ENCODE data around the gene PXMP2. TPM values are rescaled to one million over a fixed set of nuclear protein-coding genes. Genes with fewer than 3 reads are reported as not detected.

PXMP2 gene
- total RNA-seq, 1 experiment from 2014 or later, result 17.8 TPM

DNA sequence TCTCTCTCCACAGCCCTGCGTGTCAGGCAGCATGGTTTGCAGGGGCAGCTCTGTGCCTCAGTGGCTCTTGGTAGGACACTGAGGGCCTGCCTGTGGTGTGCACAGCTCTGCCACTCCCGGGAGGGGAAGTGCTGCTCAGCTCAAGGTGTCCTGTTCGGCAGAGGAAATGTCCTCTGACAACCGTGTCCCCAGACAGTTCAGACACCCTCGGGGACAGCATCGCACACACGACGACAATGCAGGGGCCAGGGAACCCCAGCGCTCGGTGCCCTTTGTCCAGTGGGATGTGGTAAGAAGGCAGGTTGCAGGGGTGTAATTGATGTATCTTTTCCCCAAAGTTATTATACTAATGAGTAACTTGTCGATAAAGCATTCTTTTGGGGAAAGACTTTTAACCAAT lies 60.0 kb downstream of the PXMP2 start:
- no peak overlapping the region for H3K23ac ChIP-seq (ENCODE audit: insufficient read length, low read depth, low read length)
- Mint-ChIP-seq H3K4me1 (no peaks in the 10 kb centered on the region), H3K27ac (no peak overlapping the region), H3K4me3 (no peak overlapping the region), H3K9me3 (no peaks in the 10 kb centered on the region), H3K27me3 (ENCODE audit: low read depth) (no peaks in the 10 kb centered on the region), H3K36me3 (ENCODE audit: insufficient read depth in 1 of 3, low read depth in 3 of 3) (peaks cover 66 to 94% (median 81%) of the 10 kb centered on the region in 3 experiments)
- no peak for DNase-seq
- H3K4me1 ChIP-seq (ENCODE audit: insufficient read depth, low read length), result no peaks in the 10 kb centered on the region
- no peak overlapping the region for H2AK5ac ChIP-seq (ENCODE audit: insufficient read length, low read length)
- no peak overlapping the region for H3K27ac ChIP-seq (ENCODE audit: insufficient read length, low read depth, low read length)
- peaks cover 2% of the 10 kb centered on the region for H4K20me1 ChIP-seq (ENCODE audit: control insufficient read depth, insufficient read depth, insufficient read length)
- TF ChIP-seq, protein P1, sequence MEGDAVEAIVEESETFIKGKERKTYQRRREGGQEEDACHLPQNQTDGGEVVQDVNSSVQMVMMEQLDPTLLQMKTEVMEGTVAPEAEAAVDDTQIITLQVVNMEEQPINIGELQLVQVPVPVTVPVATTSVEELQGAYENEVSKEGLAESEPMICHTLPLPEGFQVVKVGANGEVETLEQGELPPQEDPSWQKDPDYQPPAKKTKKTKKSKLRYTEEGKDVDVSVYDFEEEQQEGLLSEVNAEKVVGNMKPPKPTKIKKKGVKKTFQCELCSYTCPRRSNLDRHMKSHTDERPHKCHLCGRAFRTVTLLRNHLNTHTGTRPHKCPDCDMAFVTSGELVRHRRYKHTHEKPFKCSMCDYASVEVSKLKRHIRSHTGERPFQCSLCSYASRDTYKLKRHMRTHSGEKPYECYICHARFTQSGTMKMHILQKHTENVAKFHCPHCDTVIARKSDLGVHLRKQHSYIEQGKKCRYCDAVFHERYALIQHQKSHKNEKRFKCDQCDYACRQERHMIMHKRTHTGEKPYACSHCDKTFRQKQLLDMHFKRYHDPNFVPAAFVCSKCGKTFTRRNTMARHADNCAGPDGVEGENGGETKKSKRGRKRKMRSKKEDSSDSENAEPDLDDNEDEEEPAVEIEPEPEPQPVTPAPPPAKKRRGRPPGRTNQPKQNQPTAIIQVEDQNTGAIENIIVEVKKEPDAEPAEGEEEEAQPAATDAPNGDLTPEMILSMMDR (conservative IDR thresholded peaks at IDR 0.05), result no peak
- no peaks in the 10 kb centered on the region for H3K79me1 ChIP-seq (ENCODE audit: insufficient read depth, low read depth, low read length, poor library complexity, severe bottlenecking)
- H4K91ac ChIP-seq (ENCODE audit: insufficient read length, low read depth, low read length), result no peak overlapping the region
- no peaks in the 10 kb centered on the region for H3K27me3 ChIP-seq (ENCODE audit: insufficient read depth, low read length)
- no peak overlapping the region for H4K8ac ChIP-seq (replicated peaks; ENCODE audit: insufficient read length, low read depth, low read length)
- no peaks in the 10 kb centered on the region for H3K23me2 ChIP-seq (ENCODE audit: insufficient read length, low read depth, low read length, poor library complexity, severe bottlenecking)
- no peak overlapping the region for H2BK5ac ChIP-seq (ENCODE audit: insufficient read length, low read length)
- H3K14ac ChIP-seq (ENCODE audit: insufficient read depth, low read length), result no peak overlapping the region
- no peak overlapping the region for H3K56ac ChIP-seq (ENCODE audit: insufficient read length, low read depth, low read length)
- H3K4me2 ChIP-seq (ENCODE audit: insufficient read depth, insufficient read length, low read length), result no peak overlapping the region
- H3K4ac ChIP-seq (ENCODE audit: low read depth, low read length), result no peak overlapping the region
- no CpG with 5 or more reads among the region's 11 CpGs for WGBS (ENCODE audit: extremely low coverage, insufficient read length, low lambda C conversion rate)
- H3K9ac ChIP-seq (ENCODE audit: extremely low read depth, insufficient read length, low read length), result no peak overlapping the region
- H2BK12ac ChIP-seq (ENCODE audit: insufficient read length, low read depth, low read length), result no peak overlapping the region
- H2BK20ac ChIP-seq (ENCODE audit: low read depth, low read length, poor library complexity, severe bottlenecking), result no peak overlapping the region
- H2BK120ac ChIP-seq (ENCODE audit: low read depth, low read length, poor library complexity, severe bottlenecking), result no peak overlapping the region
- no peak overlapping the region for H4K5ac ChIP-seq (ENCODE audit: insufficient read length, low read depth, low read length)
- no peak overlapping the region for H3K18ac ChIP-seq (ENCODE audit: insufficient read length, low read depth, low read length)
- no peaks in the 10 kb centered on the region for H3K9me3 ChIP-seq (ENCODE audit: control insufficient read depth, low read depth, low read length)
- H2AFZ ChIP-seq (ENCODE audit: low read length), result no peak overlapping the region
- no peak overlapping the region for H2BK15ac ChIP-seq (ENCODE audit: low read depth, low read length)
- H3K79me2 ChIP-seq (ENCODE audit: insufficient read depth, low read length), result no peaks in the 10 kb centered on the region; the same call in 1 of the 2 replicates
- H3T11ph ChIP-seq (ENCODE audit: low read length), result no peak overlapping the region

All from H9 (cell line).